ENCODE data around the gene GRIK2. TPM values are rescaled to one million over a fixed set of nuclear protein-coding genes. Genes with fewer than 3 reads are reported as not detected.
"Not testable (repeated sequence)": the region's sequence is repeated elsewhere in the genome, so short reads cannot be mapped to it uniquely, and the experiment has no call there.

GRIK2 gene
- total RNA-seq, 2 donors from 2014 or later, result 0.92 to 2.0 TPM

DNA sequence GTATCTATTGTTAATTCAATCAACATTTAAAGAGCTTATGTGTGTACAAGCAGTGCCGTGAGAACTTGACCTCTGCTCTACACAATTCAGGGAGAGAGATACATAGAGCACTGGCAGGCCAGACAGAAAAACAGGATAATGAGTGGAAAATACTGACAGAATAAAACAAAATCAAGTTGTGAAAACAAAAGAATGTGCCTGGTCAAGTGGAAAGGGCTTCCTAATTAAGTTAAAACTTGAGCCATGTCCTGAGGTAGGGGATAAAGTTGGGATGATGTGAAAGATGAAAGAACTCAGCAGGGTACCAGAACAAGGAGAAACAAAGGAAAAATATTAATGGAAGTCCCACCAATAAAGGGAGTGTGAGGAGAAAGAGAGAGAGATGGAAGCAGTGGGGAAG, 672.8 kb downstream of the GRIK2 start:
- no peaks in the 10 kb centered on the region for H3K4me1 ChIP-seq (ENCODE audit: control insufficient read depth in 1 of 2, low read depth in 2 of 2)
- H3K9me3 ChIP-seq, result no peaks in the 10 kb centered on the region
- H3K4me3 ChIP-seq, result no peak overlapping the region
- no peaks in the 10 kb centered on the region for H3K27me3 ChIP-seq (replicated peaks; ENCODE audit: insufficient read depth)
- TF ChIP-seq, protein P1, sequence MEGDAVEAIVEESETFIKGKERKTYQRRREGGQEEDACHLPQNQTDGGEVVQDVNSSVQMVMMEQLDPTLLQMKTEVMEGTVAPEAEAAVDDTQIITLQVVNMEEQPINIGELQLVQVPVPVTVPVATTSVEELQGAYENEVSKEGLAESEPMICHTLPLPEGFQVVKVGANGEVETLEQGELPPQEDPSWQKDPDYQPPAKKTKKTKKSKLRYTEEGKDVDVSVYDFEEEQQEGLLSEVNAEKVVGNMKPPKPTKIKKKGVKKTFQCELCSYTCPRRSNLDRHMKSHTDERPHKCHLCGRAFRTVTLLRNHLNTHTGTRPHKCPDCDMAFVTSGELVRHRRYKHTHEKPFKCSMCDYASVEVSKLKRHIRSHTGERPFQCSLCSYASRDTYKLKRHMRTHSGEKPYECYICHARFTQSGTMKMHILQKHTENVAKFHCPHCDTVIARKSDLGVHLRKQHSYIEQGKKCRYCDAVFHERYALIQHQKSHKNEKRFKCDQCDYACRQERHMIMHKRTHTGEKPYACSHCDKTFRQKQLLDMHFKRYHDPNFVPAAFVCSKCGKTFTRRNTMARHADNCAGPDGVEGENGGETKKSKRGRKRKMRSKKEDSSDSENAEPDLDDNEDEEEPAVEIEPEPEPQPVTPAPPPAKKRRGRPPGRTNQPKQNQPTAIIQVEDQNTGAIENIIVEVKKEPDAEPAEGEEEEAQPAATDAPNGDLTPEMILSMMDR (IDR thresholded peaks at IDR 0.05), result no peak
- H3K36me3 ChIP-seq, result no peaks in the 10 kb centered on the region
- ATAC-seq (ENCODE audit: insufficient number of reproducible peaks, low FRiP score, low read depth) (no peak), DNase-seq (ENCODE audit: low spot score) (no peak)
- no peak overlapping the region for H3K27ac ChIP-seq

DNA sequence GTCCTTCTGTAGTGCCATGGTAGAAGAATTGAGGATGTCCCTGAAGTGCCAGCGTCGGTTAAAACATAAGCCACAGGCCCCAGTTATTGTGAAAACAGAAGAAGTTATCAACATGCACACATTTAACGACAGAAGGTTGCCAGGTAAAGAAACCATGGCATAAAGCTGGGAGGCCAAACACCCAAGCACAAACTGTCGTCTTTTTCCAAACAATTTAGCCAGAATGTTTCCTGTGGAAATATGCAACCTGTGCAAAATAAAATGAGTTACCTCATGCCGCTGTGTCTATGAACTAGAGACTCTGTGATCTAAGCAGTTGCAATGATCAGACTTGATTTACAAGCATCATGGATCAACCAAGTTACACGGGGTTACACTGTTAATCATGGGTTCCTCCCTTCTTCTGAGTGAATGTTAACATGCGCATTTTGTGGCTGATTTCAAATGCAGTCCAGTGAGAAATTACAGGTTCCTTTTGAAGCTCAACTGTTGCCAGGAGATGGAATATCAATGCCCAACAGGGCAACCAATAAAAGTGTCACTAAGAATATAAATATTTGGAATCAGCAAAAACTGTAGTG, 674.9 kb downstream of the GRIK2 start:
- ATAC-seq (ENCODE audit: insufficient number of reproducible peaks, low FRiP score, low read depth) (no peak), DNase-seq (ENCODE audit: low spot score) (no peak)
- no peaks in the 10 kb centered on the region for H3K27me3 ChIP-seq (replicated peaks; ENCODE audit: insufficient read depth)
- H3K9me3 ChIP-seq, result no peaks in the 10 kb centered on the region
- H3K36me3 ChIP-seq, result no peaks in the 10 kb centered on the region
- TF ChIP-seq, protein P1 (IDR thresholded peaks at IDR 0.05), result no peak
- no peak overlapping the region for H3K27ac ChIP-seq
- no peaks in the 10 kb centered on the region for H3K4me1 ChIP-seq (ENCODE audit: control insufficient read depth in 1 of 2, low read depth in 2 of 2)
- H3K4me3 ChIP-seq, result no peak overlapping the region

DNA sequence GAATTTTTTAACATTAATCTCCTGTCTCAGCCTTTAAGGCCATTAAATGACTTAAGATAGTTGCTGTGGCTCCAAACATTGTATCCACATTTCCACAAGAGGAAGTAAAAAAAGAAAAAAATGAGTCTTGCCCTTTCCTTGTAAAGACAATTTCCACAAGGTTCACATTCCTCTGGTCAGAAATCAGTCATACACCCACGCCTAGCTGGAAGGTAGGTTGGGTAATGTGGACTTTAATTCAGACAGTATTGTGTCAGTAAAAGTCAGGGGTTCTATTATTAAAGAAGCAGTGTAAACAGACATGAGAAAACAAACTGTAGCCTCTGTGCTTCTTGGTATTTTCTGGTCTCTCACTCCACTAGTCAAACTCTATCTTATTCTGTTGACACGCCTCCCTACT, 682.0 kb downstream of the GRIK2 start:
- DNase-seq (ENCODE audit: low spot score), result no peak
- TF ChIP-seq, protein P1 (IDR thresholded peaks at IDR 0.05), result no peak

DNA sequence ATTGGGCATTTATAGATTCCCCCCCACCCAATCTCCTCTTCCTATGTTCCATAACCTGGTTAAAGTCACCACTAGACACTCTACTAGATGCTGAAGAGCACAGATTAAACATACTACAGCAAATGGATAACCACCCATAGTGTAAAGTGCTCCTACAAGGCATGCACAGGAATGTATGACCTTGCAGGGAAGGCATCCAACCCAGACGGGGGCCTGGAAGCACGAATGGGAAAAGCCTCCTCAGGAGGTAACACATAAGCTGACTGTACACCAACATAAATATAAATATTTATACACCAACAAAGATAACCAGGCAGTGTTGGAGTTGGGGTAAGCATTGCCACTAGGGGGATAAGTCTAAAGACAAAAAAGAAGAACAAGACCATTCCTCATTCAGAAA, 691.7 kb downstream of the GRIK2 start:
- TF ChIP-seq, protein P1 (IDR thresholded peaks at IDR 0.05), result no peak
- H3K27me3 ChIP-seq (replicated peaks; ENCODE audit: insufficient read depth), result no peaks in the 10 kb centered on the region
- no peaks in the 10 kb centered on the region for H3K9me3 ChIP-seq
- DNase-seq (ENCODE audit: low spot score), result no peak
- H3K4me3 ChIP-seq, result no peak overlapping the region
- H3K36me3 ChIP-seq, result no peaks in the 10 kb centered on the region
- ATAC-seq (ENCODE audit: insufficient number of reproducible peaks, low FRiP score, low read depth), result no peak
- H3K4me1 ChIP-seq (ENCODE audit: control insufficient read depth in 1 of 2, low read depth in 2 of 2), result no peaks in the 10 kb centered on the region
- H3K27ac ChIP-seq, result no peak overlapping the region

More for the DNA sequence above, 682.0 kb downstream of the GRIK2 start:
- no peak for ATAC-seq (ENCODE audit: insufficient number of reproducible peaks, low FRiP score, low read depth)
- no peak overlapping the region for H3K4me3 ChIP-seq
- H3K27ac ChIP-seq, result no peak overlapping the region
- no peaks in the 10 kb centered on the region for H3K27me3 ChIP-seq (replicated peaks; ENCODE audit: insufficient read depth)
- no peaks in the 10 kb centered on the region for H3K36me3 ChIP-seq
- no peaks in the 10 kb centered on the region for H3K4me1 ChIP-seq (ENCODE audit: control insufficient read depth in 1 of 2, low read depth in 2 of 2)
- no peaks in the 10 kb centered on the region for H3K9me3 ChIP-seq

DNA sequence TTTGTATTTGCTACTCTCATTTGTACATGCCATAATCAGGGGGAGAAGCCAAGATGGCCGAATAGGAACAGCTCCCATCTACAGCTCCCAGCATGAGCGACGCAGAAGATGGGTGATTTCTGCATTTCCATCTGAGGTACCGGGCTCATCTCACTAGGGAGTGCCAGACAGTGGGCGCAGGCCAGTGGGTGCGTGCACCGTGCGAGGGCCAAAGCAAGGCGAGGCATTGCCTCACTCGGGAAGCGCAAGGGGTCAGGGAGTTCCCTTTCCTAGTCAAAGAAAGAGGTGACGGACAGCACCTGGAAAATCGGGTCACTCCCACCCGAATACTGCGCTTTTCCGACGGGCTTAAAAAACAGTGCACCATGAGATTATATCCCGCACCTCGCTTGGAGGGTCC, 694.7 kb downstream of the GRIK2 start:
- DNase-seq (ENCODE audit: low spot score), result not testable (repeated sequence)

DNA sequence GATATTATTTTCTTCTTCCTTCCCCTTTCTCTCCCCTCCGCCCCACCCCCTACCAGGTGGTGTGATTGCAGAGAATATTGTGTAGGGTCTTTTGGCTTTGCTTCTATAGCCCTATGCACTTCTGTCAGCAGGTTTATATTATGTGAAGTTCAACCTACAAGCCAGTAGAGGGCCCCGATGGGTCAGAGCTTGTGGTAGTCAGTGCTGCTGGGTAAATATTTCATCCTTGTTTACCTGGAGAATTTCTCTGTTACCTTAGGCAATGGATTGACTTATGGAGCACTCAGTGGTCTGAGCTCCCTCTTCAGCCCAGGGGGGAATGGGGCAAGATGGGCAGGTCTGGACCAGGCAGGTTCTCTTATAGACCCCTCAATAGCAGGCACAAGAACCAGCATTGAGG, 720.9 kb downstream of the GRIK2 start:
- H3K9me3 ChIP-seq, result no peaks in the 10 kb centered on the region
- ATAC-seq (ENCODE audit: insufficient number of reproducible peaks, low FRiP score, low read depth), result no peak

More for the DNA sequence above, 694.7 kb downstream of the GRIK2 start:
- H3K9me3 ChIP-seq; H3K4me1 ChIP-seq (ENCODE audit: control insufficient read depth in 1 of 2, low read depth in 2 of 2); H3K27ac ChIP-seq; H3K36me3 ChIP-seq; ATAC-seq (ENCODE audit: insufficient number of reproducible peaks, low FRiP score, low read depth); H3K27me3 ChIP-seq (replicated peaks; ENCODE audit: insufficient read depth); H3K4me3 ChIP-seq: not testable (repeated sequence)

More for the DNA sequence above, 720.9 kb downstream of the GRIK2 start:
- Histone ChIP-seq H3K27me3 (replicated peaks; ENCODE audit: insufficient read depth) (no peaks in the 10 kb centered on the region), H3K4me1 (ENCODE audit: control insufficient read depth in 1 of 2, low read depth in 2 of 2) (no peaks in the 10 kb centered on the region), H3K4me3 (no peak overlapping the region), H3K36me3 (no peaks in the 10 kb centered on the region), H3K27ac (no peak overlapping the region)
- TF ChIP-seq, protein P1 (IDR thresholded peaks at IDR 0.05), result no peak
- no peak for DNase-seq (ENCODE audit: low spot score)
